GM18861 (cell line): ENCODE measurements around the gene FOXO6.

Experiments
- ATAC-seq: cut with Tn5 transposase; IDR thresholded peaks from one replicate; pipeline ENCODE4 v1.9.1; 2021; ENCODE audit not compliant: unreplicated experiment

Gene FOXO6

DNA sequence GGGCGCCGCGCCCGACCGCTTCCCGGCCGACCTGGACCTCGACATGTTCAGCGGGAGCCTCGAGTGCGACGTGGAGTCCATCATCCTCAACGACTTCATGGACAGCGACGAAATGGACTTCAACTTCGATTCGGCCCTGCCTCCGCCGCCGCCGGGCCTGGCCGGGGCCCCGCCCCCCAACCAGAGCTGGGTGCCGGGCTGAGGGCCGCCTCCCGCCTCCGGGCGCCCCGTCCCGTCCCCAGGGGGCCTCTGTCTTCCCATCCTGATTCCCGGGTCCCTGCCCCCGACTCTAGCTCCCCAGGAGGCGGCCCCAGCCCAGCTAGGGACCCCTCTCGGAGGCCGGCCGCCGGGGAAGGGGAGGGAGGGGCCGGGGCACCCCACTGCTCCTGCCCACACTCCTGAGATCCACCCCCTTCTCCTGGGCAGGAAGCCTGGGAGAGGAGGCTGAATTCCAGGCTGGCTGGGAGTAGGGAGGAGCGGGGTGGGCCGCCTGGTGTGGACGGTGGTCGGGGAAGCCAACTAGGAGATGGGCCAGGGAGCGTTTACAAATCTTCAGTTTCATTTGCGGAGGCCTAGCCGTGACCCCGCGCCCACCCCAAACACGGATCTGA is 21.4 kb downstream of the FOXO6 start:
- ATAC-seq: no peak

- no peak for ATAC-seq
Observed at GRCh38 chr1:41383094-41383852, 22.0 kb downstream of the FOXO6 start.

- ATAC-seq: no peak
Observed at GRCh38 chr1:41384579-41384978, 23.3 kb downstream of the FOXO6 start.

GRCh38 chr1:41385398-41386195 is 24.4 kb downstream of the FOXO6 start:
- ATAC-seq: no peak

DNA sequence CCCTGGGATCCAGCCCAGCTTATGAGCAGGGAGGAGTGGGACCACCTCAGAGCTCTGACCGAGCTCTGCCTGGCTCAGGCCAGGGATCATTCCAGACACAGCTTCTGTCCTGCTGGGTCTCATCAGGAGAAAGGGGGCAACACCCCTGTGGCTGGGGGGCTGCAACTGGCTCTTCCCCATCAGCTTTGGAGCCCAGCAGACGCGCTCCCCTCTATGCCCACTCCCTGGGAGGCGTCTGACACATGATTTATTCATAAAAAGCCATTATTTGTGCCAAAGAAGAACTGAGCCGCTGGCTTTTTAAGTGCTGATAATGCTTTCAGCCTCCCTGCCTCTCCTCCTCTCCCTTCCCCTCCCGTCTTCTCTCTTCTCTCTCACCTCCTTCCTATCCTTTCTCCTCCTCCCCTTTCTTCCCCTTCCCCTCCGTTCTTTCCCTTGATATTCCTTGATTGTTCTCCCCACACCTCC is 25.0 kb downstream of the FOXO6 start:
- ATAC-seq: no peak

DNA sequence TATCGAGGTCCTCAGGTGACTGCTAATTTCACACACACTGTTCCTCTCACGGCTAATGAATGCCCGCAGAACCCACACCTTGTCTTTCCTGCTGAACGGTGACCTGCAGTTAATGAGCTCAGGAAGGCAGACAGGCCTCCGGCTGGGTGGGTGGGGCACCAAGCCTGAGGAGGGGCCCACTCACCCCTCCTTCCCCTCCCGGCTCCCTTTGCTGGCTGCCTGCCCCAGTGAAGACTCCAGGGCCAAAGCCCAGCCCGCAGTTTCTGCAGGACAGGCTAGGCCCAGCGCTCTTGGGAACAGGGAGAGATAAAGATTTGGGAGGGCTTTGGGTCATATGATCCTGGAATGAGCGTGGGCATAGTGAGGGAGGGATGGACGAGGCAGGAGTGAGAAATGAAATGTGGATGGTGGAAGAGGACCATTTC is 26.4 kb downstream of the FOXO6 start:
- no peak for ATAC-seq

DNA sequence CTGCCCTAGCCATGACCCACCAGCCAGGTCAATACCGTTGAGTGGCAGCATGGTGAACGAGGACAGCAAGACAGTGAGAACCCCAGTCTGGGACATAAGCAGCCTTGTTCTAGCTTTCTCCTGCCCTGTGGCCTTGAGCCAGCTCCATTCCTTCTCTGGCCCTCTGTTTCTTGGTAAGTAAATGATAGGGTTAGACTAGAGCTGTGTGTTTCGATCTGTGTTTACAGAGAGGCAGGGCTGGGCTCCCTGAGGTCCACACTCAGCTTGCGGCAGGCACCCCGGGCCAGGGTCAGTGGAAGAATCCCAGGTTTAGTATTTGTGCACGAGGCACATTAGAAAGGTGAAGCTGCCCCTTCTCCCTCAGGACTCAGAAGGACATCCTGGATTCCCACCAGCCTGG is 27.3 kb downstream of the FOXO6 start:
- no peak for ATAC-seq

DNA sequence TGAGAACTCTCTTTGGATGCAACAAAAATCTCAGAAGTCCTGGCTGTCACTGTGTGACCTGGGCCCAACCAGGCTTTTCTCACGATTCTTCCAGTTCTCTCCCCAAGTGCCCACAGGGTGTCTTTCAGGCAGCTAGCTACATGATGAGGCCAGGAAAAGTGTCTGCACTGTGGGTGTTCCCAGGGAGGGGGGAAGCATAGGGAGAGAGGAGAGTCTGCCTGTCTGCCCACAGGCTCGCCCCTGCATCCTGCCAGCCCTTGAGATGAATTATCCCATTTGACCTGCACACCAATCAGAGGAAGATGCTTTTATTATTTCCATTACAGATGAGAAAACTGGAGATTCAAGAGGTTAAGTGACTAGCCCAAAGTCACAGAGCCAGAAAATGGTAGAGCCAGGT is 27.8 kb downstream of the FOXO6 start:
- no peak for ATAC-seq

DNA sequence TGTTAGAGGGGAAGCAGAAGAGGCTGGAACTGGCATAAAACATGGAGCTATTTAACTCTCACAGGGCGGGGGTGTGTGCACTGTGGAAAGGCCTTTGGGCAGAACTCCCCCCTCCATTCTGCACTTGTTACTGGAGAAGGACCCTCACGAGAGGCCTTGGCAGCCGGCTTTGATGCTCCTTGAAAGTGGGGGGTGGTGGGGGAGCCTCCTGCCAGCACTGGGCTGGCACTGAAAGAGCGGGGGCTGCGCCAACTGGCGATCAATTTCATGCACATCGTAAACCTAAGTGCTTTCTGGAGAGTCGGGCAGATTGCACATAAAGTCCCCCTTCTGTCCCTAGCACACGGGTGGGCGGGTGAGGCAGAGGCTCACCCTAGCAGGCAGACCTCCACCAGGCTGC is 28.9 kb downstream of the FOXO6 start:
- no peak for ATAC-seq

GRCh38 chr1:41390573-41390972 is 29.3 kb downstream of the FOXO6 start:
- no peak for ATAC-seq

DNA sequence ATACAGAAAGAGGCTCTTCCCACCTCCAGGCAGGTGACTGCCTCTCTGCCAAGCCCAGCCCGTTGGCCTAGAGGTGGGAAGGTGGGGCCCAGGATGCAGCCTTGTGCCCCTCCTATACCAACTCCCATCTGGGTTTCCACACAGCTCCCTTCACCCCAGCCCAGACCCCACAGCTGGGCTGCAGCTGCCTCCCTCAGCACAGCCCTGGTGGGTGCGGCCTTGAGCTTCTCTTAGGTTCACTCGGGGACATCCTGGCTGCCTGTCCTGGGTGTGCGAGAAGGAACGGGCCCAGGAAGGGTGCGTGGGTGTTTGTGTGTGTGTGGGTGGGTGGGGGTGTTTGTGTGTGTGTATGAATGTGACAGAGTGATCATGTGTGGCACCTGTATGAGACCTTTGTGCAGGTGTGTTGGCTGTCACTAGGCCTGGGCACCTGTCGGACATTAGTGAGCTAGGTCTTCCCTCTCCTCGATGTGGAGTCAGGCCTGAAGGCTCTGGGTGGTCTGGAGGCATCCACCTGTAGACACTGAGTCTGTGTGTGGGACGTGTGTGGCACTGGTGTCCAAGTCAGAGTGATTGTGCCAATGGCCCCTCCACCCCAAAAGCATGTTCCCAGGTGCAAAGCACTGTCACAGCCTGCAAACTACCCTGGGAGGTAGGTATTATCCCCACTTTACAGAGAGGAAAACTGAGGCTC is 30.7 kb downstream of the FOXO6 start:
- ATAC-seq: no peak

GRCh38 chr1:41392528-41392924 is 31.3 kb downstream of the FOXO6 start:
- no peak for ATAC-seq

DNA sequence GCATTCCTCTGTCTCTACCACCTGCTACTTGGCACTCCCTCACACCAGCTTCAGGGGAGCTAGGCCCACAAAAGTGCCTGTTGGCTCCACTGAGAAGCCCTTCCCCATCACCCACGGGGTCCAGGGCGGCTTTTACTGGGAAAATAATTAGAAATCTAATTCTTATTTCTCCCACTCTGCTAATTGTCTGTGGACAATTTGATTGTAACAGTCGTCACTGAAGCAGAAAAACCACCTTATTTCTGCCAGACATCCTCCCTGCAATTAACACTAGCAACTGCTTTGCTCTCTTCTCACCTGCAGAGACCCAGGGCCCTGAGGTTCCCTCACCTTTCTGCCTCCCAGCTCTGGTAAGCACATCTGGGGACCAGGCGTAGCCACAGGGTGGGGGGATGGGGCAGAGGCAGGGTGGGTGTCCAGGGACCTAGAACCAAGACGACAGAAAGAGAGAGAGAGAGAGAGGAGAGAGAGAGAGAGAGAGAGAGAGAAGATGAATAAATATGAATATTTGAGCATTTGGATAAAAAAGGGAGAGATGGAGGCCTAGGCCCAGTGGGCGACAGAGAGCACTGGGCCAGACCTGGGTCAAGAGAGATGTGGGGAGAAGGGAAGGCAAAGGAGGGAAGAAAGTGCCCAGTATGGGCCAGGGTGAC is 32.6 kb downstream of the FOXO6 start:
- ATAC-seq: no peak

- ATAC-seq: no peak
Observed at GRCh38 chr1:41394369-41394744, 33.1 kb downstream of the FOXO6 start.

DNA sequence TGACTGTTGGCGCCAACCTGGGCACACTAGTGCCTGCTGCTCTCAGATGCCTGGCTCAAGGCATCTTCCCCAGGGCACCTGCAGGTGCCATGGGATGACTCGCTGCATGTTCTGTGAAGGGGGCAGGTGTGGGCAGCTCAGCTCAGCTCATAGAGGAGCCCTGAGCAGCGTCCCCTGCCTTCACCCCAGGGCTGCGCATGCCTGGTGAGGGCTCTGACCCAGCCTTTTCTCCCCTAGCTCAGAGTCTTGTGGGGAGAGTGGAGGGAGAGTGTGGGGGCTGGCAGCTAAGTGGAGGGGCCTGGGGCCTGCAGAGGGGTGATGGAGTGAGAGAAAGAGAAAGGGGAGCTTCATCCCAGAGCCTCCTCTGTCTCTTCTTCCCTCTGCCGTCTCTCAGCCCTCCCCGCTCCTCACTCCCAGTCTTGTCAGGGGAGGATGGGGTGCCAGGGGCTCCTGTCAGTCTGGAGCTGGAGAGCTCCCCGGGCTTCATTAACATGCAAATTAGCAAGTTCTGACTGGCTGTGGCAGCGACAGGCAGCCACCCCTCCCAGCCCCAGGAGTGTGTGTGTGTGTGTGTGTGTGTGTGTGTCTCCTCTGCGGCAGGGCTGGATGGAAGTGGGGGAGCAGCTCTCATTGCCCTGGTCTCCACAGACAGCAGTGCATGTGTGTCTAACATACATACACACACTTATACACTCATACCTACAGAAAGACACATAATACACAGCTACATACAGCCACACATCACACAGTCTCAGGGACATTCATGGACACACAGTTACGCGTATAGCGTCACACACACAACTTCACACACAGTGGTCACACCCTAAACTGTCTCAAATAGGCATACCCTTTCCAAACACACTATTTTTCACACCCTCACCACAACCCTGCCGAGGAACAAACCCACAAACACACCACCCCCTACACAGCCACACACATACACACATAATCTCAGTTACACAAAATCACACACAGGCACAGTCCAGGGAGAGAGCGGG is 34.0 kb downstream of the FOXO6 start:
- ATAC-seq: no peak

GRCh38 chr1:41396084-41396483 is 34.9 kb downstream of the FOXO6 start:
- no peak for ATAC-seq

DNA sequence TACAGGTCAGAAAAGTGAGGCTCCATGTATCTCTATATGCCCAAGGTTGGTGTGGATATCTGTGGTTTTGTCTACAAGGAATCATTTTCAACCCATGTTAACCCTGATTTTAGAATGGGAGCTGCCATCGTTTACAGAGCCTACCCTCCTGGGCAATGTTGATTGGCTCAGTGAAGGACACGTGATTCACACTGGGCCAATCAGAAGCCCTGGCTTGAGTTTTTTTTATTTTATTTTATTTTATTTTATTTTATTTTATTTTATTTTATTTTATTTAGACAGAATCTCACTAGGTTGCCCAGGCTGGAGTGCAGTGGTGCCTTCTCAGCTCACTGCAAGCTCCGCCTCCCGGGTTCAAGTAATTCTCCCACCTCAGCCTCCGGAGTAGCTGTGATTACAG is 35.8 kb downstream of the FOXO6 start:
- ATAC-seq: no peak

DNA sequence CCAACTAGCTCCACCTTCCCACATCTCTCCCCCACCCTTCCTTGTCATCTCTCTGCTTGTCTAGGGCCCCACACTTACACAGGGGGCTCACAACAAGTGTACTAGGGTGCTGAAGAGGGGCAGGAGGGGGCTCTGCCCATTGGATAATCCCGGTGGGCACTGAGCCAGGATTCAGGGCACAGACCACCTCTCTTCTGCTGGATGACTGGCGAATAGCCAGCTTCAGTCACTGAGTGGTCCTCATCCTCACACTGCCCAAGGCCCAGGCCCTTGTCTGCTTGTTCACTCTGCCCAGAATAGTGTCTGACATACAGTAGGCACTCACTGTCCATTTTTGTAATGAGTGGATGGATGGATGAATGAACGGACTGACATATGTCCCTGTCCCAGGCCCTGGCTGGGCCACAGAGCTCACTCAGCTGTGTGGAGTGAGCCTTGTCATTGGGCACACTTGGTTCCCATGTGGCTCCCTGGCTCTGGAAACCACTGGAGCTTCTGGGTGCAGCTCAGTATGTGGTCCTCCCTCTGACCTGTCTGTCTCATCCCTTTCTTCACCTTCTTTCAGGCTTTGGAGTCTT is 36.6 kb downstream of the FOXO6 start:
- no peak for ATAC-seq

GRCh38 chr1:41399145-41399795 is 38.0 kb downstream of the FOXO6 start:
- no peak for ATAC-seq
